Measurements from ENCODE around the gene SLC30A2. TPM values are rescaled to one million over a fixed set of nuclear protein-coding genes. Genes with fewer than 3 reads are reported as not detected.

The SLC30A2 gene
- total and polyA plus RNA-seq, 2 of the 13 experiments (the other 11 are each of a cell fraction or from before 2014, with no cell fraction given) = not detected

GRCh38 chr1:25997828-25998761 is 47.8 kb downstream of the SLC30A2 start, which contains the start of gene PAFAH2 (continued):
- TF ChIP-seq AKNA (CRISPR knock-in tag; IDR thresholded peaks at IDR 0.05; ENCODE audit: borderline replicate concordance) (no peak), ZNF629 (CRISPR knock-in tag; conservative IDR thresholded peaks at IDR 0.05) (peak; percentile 47; the same call in 1 of the 2 replicates), ARID4A (CRISPR knock-in tag; IDR thresholded peaks at IDR 0.05; ENCODE audit: borderline replicate concordance) (peak; percentile 89), ZNF639 (CRISPR knock-in tag; conservative IDR thresholded peaks at IDR 0.05) (peak; percentile 81), MAF1 (CRISPR knock-in tag; IDR thresholded peaks at IDR 0.05; ENCODE audit: borderline replicate concordance) (peak; percentile 64; the same call in 1 of the 2 replicates), ZNF160 (CRISPR knock-in tag; IDR thresholded peaks at IDR 0.05) (peak; percentile 65; the same call in 1 of the 2 replicates), NFRKB (IDR thresholded peaks at IDR 0.05) (no peak), STAG1 (CRISPR knock-in tag; IDR thresholded peaks at IDR 0.05) (peak; percentile 97), ZNF234 (CRISPR knock-in tag; conservative IDR thresholded peaks at IDR 0.05) (no peak), XBP1 (CRISPR knock-in tag; IDR thresholded peaks at IDR 0.05) (no peak), KLF16 (CRISPR knock-in tag; IDR thresholded peaks at IDR 0.05) (peak in 1 of 2 experiments; percentile 97; a peak in 2 of 4 replicates), ZNF777 (CRISPR knock-in tag; IDR thresholded peaks at IDR 0.05) (peak; percentile 84), NR2F2 (IDR thresholded peaks at IDR 0.05; ENCODE audit: borderline replicate concordance, low read depth) (peak; percentile 78; the same call in 1 of the 2 replicates), ZBTB4 (CRISPR knock-in tag; IDR thresholded peaks at IDR 0.05; ENCODE audit: borderline replicate concordance) (peak; percentile 76; the same call in 1 of the 2 replicates)
